ENCODE measurements around the gene USF1.

- no peak for TF ChIP-seq CTCF (conservative IDR thresholded peaks at IDR 0.05; ENCODE audit: low read length)
- no peak for TF ChIP-seq EZH2phosphoT487 (IDR thresholded peaks at IDR 0.05; ENCODE audit: borderline replicate concordance, low read depth, low read length)
Measured at GRCh38 chr1:161059293-161059692, 13.5 kb upstream of the USF1 start.
